Cardiac muscle cell (in vitro differentiated cells and primary cell): Measurements from ENCODE around the gene SLC6A3. TPM values are rescaled to one million over a fixed set of nuclear protein-coding genes. Genes with fewer than 3 reads are reported as not detected.

Experiments used
- DNase-seq, 2 donors: peaks; one replicate each; pipeline versions ENCODE4 v3.0.0 to v3.0.0-alpha.2; 2010 to 2017; ENCODE audit warnings: low read depth in 1 of 2, low spot score in 1 of 2
- H3K27ac ChIP-seq: fragments of 200-600 bp; sonication (generic); 2 replicates; pipeline ENCODE4 v1.5.1; 2016
- H3K27me3 ChIP-seq: fragments of 200-600 bp; sonication (generic); 2 replicates; pipeline ENCODE4 v1.6.0; 2016; ENCODE audit warnings: control low read depth
- H3K36me3 ChIP-seq: fragments of 200-600 bp; sonication (generic); 2 replicates; pipeline ENCODE4 v1.5.1; 2016; ENCODE audit warnings: control low read depth
- H3K4me1 ChIP-seq: fragments of 200-600 bp; sonication (generic); 2 replicates; pipeline ENCODE4 v1.8.1; 2017; ENCODE audit warnings: low read depth, mild to moderate bottlenecking, mixed run types
- H3K4me3 ChIP-seq: fragments of 200-600 bp; sonication (generic); 2 replicates; pipeline ENCODE4 v1.5.1; 2016; ENCODE audit warnings: mild to moderate bottlenecking
- H3K9me3 ChIP-seq: fragments of 200-600 bp; sonication (generic); 2 replicates; pipeline ENCODE4 v1.5.1; 2017; ENCODE audit warnings: low read depth, mild to moderate bottlenecking, control low read depth
- polyA plus RNA-seq: library from polyadenylated mRNA; unstranded; fragments of >200 nt; fragmentation: Nextera tagmentation; extraction: Ambion mirVana; gene quantifications from 2 replicates; pipeline ENCODE4 v1.2.1, GENCODE V29; 2016
- total RNA-seq: library from RNA; depleted of rRNA; stranded (reverse); fragments of >200 nt; gene quantifications from 2 replicates; pipeline ENCODE4 v1.2.3, GENCODE V29; 2016
- TF ChIP-seq, protein P1 (sequence below): IDR thresholded peaks from 2 replicates; pipeline ENCODE4 v1.5.1; 2012; ENCODE audit warnings: low read depth, mild to moderate bottlenecking, low read length

SLC6A3 gene
- total and polyA plus RNA-seq, 2 experiments from 2014 or later, result not detected

DNA sequence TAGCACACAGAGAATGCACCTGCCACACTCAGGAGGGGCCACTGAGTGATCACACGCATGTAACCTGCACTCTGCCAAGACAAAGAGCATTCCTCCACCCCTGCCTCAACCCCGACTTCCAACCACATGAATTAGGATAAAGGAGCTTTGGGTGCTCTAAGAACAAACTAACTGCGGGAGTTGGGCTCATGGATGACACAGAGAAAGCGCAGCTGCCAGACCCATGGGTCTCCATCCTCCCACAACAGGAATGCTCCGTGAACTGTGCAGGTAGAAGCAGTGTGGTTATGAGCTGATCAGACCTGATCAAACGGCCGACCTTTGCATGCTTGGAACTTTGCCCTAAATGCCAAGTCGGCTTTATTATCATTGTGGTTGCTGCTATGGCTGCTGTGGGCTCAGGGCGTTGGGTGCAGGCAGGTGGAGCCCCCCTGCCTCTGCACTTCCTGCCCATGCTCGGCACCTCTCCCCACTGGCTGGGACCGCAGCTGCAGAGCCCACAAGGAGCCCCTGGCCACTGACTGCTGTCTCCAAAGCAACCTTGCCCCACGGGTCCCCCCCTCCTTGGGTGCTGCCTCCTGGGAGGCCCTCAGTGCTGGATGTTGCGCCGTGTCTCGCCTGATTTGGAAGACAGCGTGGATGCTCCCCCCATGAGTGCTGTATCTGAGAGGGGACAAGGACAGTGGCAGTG, 2.6 kb upstream of the SLC6A3 start:
- DNase-seq, result no peak
- TF ChIP-seq, protein P1, sequence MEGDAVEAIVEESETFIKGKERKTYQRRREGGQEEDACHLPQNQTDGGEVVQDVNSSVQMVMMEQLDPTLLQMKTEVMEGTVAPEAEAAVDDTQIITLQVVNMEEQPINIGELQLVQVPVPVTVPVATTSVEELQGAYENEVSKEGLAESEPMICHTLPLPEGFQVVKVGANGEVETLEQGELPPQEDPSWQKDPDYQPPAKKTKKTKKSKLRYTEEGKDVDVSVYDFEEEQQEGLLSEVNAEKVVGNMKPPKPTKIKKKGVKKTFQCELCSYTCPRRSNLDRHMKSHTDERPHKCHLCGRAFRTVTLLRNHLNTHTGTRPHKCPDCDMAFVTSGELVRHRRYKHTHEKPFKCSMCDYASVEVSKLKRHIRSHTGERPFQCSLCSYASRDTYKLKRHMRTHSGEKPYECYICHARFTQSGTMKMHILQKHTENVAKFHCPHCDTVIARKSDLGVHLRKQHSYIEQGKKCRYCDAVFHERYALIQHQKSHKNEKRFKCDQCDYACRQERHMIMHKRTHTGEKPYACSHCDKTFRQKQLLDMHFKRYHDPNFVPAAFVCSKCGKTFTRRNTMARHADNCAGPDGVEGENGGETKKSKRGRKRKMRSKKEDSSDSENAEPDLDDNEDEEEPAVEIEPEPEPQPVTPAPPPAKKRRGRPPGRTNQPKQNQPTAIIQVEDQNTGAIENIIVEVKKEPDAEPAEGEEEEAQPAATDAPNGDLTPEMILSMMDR, result no peak

DNA sequence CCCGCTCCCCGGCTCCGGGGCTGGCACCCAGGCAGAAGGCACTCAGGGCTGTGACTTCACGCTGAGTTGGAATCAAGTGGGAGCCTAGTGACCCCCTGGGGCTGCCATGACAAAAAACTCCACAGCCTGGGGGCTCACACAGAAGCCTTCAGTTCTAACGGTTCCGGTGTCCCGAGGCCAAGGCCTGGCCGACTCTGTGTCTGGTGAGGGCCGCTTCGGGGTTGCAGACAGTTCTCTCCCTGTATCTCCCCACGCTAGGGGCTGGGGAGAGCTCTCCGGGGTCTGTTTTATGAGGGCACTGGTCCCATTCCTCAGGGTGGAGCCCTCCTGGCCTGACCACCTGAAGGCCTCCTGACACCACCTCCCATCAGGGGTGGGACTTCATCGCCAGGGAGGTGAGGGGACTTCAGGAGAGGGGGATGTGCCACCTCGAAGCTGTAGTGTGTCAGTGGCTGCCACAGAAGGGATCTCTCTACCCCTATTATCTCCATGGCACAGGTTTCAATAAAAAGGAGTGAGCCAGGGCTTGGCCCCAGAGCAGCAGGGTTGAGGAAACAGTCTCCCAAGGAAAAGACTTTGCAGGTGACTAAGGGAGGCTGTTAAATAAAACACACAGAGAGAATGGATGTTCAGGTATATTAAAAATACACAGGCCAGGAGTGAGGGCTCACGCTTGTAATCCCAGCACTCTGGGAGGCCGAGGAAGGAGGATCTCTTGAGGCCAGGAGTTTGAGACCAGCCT, 1.5 kb upstream of the SLC6A3 start:
- no peaks in the 10 kb centered on the region for H3K36me3 ChIP-seq
- DNase-seq, result no peak
- H3K27me3 ChIP-seq, result peaks cover 100% of the 10 kb centered on the region
- H3K4me1 ChIP-seq, result no peaks in the 10 kb centered on the region
- no peak overlapping the region for H3K4me3 ChIP-seq
- TF ChIP-seq, protein P1, result no peak
- H3K9me3 ChIP-seq, result no peaks in the 10 kb centered on the region
- no peak overlapping the region for H3K27ac ChIP-seq

More for the DNA sequence above, 2.6 kb upstream of the SLC6A3 start:
- Histone ChIP-seq H3K36me3 (no peaks in the 10 kb centered on the region), H3K27me3 (peaks cover 92% of the 10 kb centered on the region), H3K4me1 (no peaks in the 10 kb centered on the region), H3K9me3 (no peaks in the 10 kb centered on the region), H3K4me3 (no peak overlapping the region), H3K27ac (no peak overlapping the region)

DNA sequence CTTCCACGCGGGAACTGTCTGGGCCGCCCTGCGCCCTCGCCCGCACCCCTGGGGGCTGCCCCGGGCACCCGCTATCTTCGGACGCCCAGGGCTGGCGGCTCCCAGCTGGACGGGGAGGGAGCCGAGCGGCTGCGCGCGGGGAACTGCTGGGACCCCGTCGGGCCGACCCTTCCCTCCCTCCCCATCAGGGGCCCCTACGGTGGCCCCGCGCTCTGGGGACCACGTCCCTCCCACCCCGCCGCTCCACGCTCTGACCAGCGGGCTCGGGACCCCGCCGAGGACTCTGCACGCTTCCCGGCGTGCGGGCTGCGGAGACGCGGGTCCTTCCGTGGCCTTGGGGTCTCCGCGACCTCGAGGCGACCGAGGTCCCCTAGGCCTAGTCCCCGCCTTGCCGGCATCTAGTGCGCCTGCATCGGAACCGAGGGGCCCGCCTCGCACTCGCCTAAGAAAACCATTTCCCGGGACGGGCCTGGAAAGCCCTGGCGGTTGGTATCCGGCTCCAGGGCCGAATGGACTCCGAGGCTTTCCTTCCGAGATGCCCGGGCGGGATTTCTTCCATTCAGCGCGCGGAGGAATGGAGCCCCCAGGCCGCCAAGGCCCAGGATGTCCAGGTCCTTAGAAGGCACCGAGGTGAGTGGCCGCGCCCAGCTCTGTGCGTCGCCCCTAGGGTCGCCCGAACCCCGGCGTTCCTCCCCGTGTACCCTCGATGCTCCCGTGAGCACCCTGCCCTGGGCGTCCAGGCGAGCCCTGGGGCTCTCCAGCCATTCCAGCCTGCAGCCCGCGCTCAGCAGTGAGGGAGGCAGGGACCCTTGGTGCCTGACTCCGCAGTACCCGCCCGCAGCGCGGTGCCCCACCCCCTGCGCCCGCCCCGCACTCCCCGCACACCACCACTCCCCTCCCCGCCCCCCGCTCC, 705 bp upstream of the SLC6A3 start:
- Histone ChIP-seq H3K9me3 (no peaks in the 10 kb centered on the region), H3K36me3 (no peaks in the 10 kb centered on the region), H3K27ac (no peak overlapping the region), H3K27me3 (peaks cover 99% of the 10 kb centered on the region), H3K4me3 (peak overlapping the region; percentile 10), H3K4me1 (no peaks in the 10 kb centered on the region)
- DNase-seq, result no peak
- TF ChIP-seq, protein P1, result no peak

DNA sequence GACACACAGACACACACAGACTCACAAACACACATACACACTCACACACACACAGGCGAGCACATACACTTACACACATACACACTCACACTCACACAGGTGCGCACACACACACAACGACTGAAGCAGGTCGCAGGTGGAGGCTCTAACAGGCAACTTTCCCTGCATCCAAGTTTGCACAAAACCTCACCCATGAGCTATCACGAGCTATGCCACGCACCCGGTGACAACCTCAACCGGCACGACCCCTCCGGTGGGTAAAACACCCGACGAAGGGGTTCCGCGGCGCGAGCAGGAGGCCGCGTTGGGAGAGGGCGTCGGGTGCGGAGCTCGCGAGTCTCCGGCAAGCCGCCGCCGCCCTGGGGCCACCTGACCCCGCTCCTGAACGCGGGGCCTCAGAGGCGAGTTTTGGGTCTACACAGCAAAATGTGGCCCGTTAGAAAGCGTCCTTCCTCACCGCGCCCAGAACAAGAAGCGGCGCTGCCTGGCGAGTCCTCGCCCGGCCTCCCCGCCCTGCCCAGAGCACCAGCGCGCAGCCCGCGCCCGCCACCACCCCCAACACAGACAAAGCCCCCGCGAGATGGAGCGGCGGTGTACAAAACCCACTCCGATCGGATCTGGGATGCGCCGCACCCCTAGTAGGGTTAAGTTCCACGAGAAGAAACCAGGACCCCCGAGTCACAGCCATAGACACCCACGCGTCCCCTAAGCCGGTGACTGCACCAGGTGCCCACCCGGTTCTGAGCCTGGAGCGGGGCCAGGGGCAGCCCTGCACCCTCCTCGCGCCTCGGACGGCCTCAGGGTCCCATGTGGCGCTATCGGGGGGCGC, 665 bp downstream of the SLC6A3 start:
- Histone ChIP-seq H3K9me3 (no peaks in the 10 kb centered on the region), H3K4me1 (no peaks in the 10 kb centered on the region), H3K27me3 (peaks cover 94% of the 10 kb centered on the region), H3K4me3 (peak overlapping the region; percentile 10), H3K36me3 (no peaks in the 10 kb centered on the region), H3K27ac (no peak overlapping the region)
- DNase-seq, result no peak
- TF ChIP-seq, protein P1, result no peak

DNA sequence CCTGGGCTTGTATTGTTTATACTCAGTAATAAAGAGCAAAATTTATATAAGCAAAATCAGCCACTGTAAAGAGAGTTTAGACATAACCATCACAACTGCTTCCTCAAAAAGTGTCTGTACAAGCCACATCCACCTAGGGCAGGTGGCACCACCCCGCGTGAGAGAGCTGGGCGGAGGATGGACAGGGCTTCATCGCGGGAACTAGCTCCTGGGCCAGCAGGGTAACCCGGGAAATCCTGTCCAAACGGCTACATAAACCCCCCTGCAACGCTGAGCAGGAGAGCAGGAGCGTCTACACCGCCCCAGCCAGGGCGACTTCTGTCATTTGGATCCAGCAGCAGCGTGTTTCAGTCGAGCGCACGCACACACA, 1.3 kb downstream of the SLC6A3 start:
- Histone ChIP-seq H3K4me1 (no peaks in the 10 kb centered on the region), H3K4me3 (no peak overlapping the region), H3K27ac (no peak overlapping the region), H3K9me3 (no peaks in the 10 kb centered on the region), H3K27me3 (peaks cover 90% of the 10 kb centered on the region), H3K36me3 (no peaks in the 10 kb centered on the region)
- TF ChIP-seq, protein P1, result no peak
- no peak for DNase-seq
